Measurements from ENCODE around the gene MSRB3.

DNA sequence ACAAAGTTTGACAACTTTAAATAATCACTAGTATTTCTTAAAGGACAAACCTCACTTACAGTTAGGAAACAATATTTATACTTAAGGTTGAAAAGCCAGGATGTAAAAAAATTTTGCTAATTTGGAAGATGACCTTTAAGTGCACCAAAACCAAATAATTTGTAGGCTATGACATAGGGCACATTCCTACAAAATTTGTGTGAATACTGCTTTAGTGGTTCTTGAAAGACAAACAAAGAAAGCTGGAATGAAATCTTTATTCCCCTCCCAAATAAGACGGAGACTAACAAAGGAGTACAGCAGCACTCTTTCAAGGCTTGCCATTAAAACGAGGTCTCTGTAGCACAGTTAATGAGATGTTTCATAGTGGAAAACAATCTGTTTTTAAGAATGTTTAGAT is 45.6 kb downstream of the MSRB3 start:
- TF ChIP-seq, protein P1, sequence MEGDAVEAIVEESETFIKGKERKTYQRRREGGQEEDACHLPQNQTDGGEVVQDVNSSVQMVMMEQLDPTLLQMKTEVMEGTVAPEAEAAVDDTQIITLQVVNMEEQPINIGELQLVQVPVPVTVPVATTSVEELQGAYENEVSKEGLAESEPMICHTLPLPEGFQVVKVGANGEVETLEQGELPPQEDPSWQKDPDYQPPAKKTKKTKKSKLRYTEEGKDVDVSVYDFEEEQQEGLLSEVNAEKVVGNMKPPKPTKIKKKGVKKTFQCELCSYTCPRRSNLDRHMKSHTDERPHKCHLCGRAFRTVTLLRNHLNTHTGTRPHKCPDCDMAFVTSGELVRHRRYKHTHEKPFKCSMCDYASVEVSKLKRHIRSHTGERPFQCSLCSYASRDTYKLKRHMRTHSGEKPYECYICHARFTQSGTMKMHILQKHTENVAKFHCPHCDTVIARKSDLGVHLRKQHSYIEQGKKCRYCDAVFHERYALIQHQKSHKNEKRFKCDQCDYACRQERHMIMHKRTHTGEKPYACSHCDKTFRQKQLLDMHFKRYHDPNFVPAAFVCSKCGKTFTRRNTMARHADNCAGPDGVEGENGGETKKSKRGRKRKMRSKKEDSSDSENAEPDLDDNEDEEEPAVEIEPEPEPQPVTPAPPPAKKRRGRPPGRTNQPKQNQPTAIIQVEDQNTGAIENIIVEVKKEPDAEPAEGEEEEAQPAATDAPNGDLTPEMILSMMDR (IDR thresholded peaks at IDR 0.05) = no peak
- no peak for TF ChIP-seq POLR2A (IDR thresholded peaks at IDR 0.05)

All from body of pancreas (tissue), 4 donors.